GM23248 (cell line): ENCODE results near the gene ITGA6. TPM values are rescaled to one million over a fixed set of nuclear protein-coding genes. Genes with fewer than 3 reads are reported as not detected.
A peak's percentile ranks its signal among the peaks of the same experiment; 100 is the strongest.

ENCODE experiments used
- DNase-seq: peaks from one replicate; pipeline ENCODE4 v3.0.0-alpha.2; 2015
- H2AFZ ChIP-seq: fragments of 200-600 bp; sonication (generic); 2 replicates; pipeline ENCODE4 v1.6.1; 2016; ENCODE audit warnings: antibody characterized with exemption
- H3F3A ChIP-seq: fragments of 200-600 bp; sonication (generic); 2 replicates; pipeline ENCODE4 v1.6.1; 2016; ENCODE audit warnings: mild to moderate bottlenecking, antibody characterized with exemption, mixed run types; ENCODE audit not compliant: insufficient read depth
- H3K27ac ChIP-seq: fragments of 200-600 bp; sonication (generic); 2 replicates; pipeline ENCODE4 v1.5.1; 2016; ENCODE audit warnings: mild to moderate bottlenecking
- H3K27me3 ChIP-seq: fragments of 200-600 bp; sonication (generic); replicated peaks from 2 replicates; pipeline ENCODE4 v1.6.1; 2016; ENCODE audit warnings: mild to moderate bottlenecking; ENCODE audit not compliant: insufficient read depth
- H3K36me3 ChIP-seq: fragments of 200-600 bp; sonication (generic); 2 replicates; pipeline ENCODE4 v1.6.1; 2016; ENCODE audit warnings: low read depth, mild to moderate bottlenecking
- H3K4me1 ChIP-seq: fragments of 200-600 bp; sonication (generic); 2 replicates; pipeline ENCODE4 v1.6.1; 2016; ENCODE audit warnings: mild to moderate bottlenecking; ENCODE audit not compliant: insufficient read depth
- H3K4me2 ChIP-seq: fragments of 200-600 bp; sonication (generic); one replicate; pipeline ENCODE4 v1.6.1; 2016; ENCODE audit warnings: mild to moderate bottlenecking; ENCODE audit not compliant: unreplicated experiment
- H3K4me3 ChIP-seq: fragments of 200-600 bp; sonication (generic); 2 replicates; pipeline ENCODE4 v1.5.1; 2016; ENCODE audit warnings: mild to moderate bottlenecking
- H3K79me2 ChIP-seq: fragments of 200-600 bp; sonication (generic); 2 replicates; pipeline ENCODE4 v1.6.1; 2016; ENCODE audit warnings: mild to moderate bottlenecking; ENCODE audit not compliant: insufficient read depth
- H3K9ac ChIP-seq: fragments of 200-600 bp; sonication (generic); 2 replicates; pipeline ENCODE4 v1.6.1; 2016; ENCODE audit warnings: mild to moderate bottlenecking
- H3K9me2 ChIP-seq: fragments of 200-600 bp; sonication (generic); 2 replicates; pipeline ENCODE4 v1.6.1; 2016; ENCODE audit warnings: mixed run types, mild to moderate bottlenecking, moderate library complexity; ENCODE audit not compliant: insufficient read depth
- H3K9me3 ChIP-seq: fragments of 200-600 bp; sonication (generic); one replicate; pipeline ENCODE4 v1.6.1; 2017; ENCODE audit warnings: low read depth
- H4K20me1 ChIP-seq: fragments of 200-600 bp; sonication (generic); 2 replicates; pipeline ENCODE4 v1.6.0; 2016; ENCODE audit not compliant: insufficient read depth
- EZH2 ChIP-seq: fragments of 200-600 bp; sonication (generic); IDR thresholded peaks from 2 replicates; pipeline ENCODE4 v1.6.1; 2018; ENCODE audit warnings: antibody characterized with exemption, mild to moderate bottlenecking; ENCODE audit not compliant: insufficient read depth, poor library complexity, severe bottlenecking
- EZH2phosphoT487 ChIP-seq: fragments of 200-600 bp; sonication (generic); IDR thresholded peaks from 2 replicates; pipeline ENCODE4 v1.6.1; 2018; ENCODE audit warnings: antibody characterized with exemption, moderate library complexity, mild to moderate bottlenecking, low read depth; ENCODE audit not compliant: insufficient read depth
- WGBS, 2 experiments: methylation state at CpG; one replicate each; pipeline ENCODE4 v1.1.6; 2015 to 2017; ENCODE audit warnings: low lambda C conversion rate in 2 of 2, low coverage in 1 of 2; ENCODE audit errors: missing lambda C conversion rate in 2 of 2; 5-methylcytosine and 5-hydroxymethylcytosine counted together
- in situ Hi-C: fragments of 300-500 bp; cut with MboI; formaldehyde crosslinking; loops from 2 replicates; pipeline ENCODE4 v1.15.0; 2020
- polyA plus RNA-seq: library from polyadenylated mRNA; unstranded; fragments of >200 nt; fragmentation: Nextera tagmentation; extraction: Ambion mirVana; gene quantifications from 2 replicates; pipeline ENCODE4 v1.2.1, GENCODE V29; 2016
- total RNA-seq: library from RNA; depleted of rRNA; stranded (reverse); fragments of >200 nt; shearing (Covaris generic); gene quantifications from 2 replicates; pipeline ENCODE4 v1.2.3, GENCODE V29; 2014

The ITGA6 gene
- total and polyA plus RNA-seq, 2 experiments from 2014 or later: 20.3 to 45.4 TPM

DNA sequence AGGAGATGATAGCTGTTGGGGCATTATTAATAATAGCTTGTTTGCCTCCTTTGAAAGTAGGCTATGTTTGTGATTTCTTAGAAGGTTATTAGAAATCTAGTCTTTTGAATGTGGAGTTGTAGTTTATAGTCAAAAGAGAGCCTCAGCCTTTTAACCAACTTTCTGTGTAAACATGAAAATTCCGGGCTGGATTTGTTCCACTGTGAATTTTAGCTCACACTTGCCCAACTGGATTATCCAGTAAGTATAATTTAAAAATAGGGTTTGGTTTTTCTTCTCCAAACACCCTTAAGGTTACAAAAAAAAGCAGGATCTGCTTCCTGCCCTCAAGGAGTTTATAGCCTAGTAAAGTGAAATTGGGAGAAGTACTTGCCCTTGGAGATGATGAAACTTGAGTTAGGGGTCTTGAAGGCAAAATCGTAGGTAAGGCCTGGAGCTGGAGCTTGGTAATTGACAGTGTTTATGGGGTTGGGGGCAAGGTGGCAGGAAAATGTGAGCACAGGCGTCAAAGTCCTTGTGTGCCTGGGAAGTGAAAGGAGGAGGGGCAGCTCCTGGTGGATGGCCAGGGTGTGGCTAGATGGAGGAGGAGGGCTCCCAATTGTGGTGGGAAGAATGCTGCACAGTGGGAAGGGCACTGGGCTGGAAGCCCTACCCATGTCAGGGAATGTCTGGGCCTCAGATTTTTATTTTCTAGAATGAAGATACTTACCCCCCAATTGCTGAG lies 21.3 kb downstream of the ITGA6 start:
- no peak for DNase-seq
- Histone ChIP-seq H3K9me2 (no peaks in the 10 kb centered on the region), H3K9me3 (no peaks in the 10 kb centered on the region), H3K9ac (no peak overlapping the region), H3F3A (no peaks in the 10 kb centered on the region), H3K36me3 (no peaks in the 10 kb centered on the region), H3K4me2 (no peak overlapping the region), H3K27ac (no peak overlapping the region), H3K4me1 (peaks cover 13% of the 10 kb centered on the region), H4K20me1 (no peaks in the 10 kb centered on the region), H2AFZ (no peak overlapping the region), H3K27me3 (no peaks in the 10 kb centered on the region), H3K4me3 (no peak overlapping the region), H3K79me2 (peaks cover 21% of the 10 kb centered on the region)
- in situ Hi-C loops: no loop called here
- TF ChIP-seq EZH2phosphoT487 (no peak), EZH2 (no peak)
- 76 to 80% methylated on average over 3 of the region's 3 CpGs for WGBS, 2 experiments

DNA sequence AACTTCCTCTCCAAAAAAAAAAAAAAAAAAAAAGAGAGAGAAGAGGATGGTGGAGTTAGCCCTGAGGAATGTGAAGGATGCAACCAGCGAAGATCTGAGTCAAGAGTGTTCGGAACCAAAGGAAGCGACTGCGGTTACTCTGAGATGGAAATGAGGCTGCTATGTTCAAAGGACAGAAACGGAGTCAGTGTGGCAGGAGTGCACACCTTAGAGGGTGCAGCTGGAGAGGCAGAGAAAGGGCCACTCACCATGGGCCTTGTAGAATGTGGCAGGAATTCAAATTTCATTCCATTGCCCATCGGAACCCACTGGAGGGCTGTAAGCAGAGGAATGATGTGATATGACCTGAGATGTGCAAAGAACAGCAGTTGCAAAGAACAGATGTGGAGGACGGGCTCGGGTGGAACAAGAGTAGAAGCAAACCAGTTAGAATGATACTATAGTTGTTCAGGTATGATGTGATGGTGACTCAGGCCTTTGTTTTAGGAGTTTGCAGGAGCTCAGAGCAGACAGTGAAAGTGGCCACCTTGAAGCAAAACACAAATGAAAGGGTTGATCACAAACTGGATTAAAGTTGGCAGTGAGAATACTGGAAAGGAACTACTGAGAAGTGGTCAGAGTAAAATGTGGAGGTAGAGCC lies 22.6 kb downstream of the ITGA6 start:
- peak; percentile 67 for DNase-seq
- Histone ChIP-seq H3K36me3 (no peaks in the 10 kb centered on the region), H3K9me2 (no peaks in the 10 kb centered on the region), H3K4me1 (peaks cover 13% of the 10 kb centered on the region), H3K79me2 (0 out of 2 replicates have a peak, but pooled peaks cover 15% of the 10 kb centered on the region), H2AFZ (no peak overlapping the region), H4K20me1 (no peaks in the 10 kb centered on the region), H3F3A (no peaks in the 10 kb centered on the region), H3K4me3 (no peak overlapping the region), H3K27me3 (no peaks in the 10 kb centered on the region), H3K4me2 (peak overlapping the region; percentile 7), H3K27ac (no peak overlapping the region), H3K9ac (no peak overlapping the region), H3K9me3 (no peaks in the 10 kb centered on the region)
- in situ Hi-C loops: loop anchor here (25.0 kb wide), 1 partner anchor 863 kb away; no protein-coding TSS in a partner anchor
- no peak for TF ChIP-seq EZH2phosphoT487
- no peak for TF ChIP-seq EZH2
- 74% methylated on average over 8 of the region's 8 CpGs for WGBS, 2 experiments

GRCh38 chr2:172451923-172452322 lies 24.5 kb downstream of the ITGA6 start:
- Histone ChIP-seq H3K4me3 (no peak overlapping the region), H3K9me3 (no peaks in the 10 kb centered on the region), H3F3A (no peaks in the 10 kb centered on the region), H4K20me1 (no peaks in the 10 kb centered on the region), H3K27ac (no peak overlapping the region), H3K79me2 (0 out of 2 replicates have a peak, but pooled peaks cover 20% of the 10 kb centered on the region), H3K9me2 (no peaks in the 10 kb centered on the region), H2AFZ (no peak overlapping the region), H3K4me2 (no peak overlapping the region), H3K36me3 (no peaks in the 10 kb centered on the region), H3K27me3 (no peaks in the 10 kb centered on the region), H3K4me1 (peaks cover 9% of the 10 kb centered on the region; the same call in 1 of the 2 replicates), H3K9ac (no peak overlapping the region)
- TF ChIP-seq EZH2 (no peak), EZH2phosphoT487 (no peak)
- in situ Hi-C loops: loop anchor here (25.0 kb wide), 1 partner anchor 865 kb away; no protein-coding TSS in a partner anchor
- DNase-seq: no peak
- WGBS, 2 experiments: 97% methylated on average over 5 of the region's 5 CpGs

- H3K4me2 ChIP-seq: no peak overlapping the region
- H3F3A ChIP-seq: no peaks in the 10 kb centered on the region
- in situ Hi-C loops: loop anchor here (25.0 kb wide), 1 partner anchor 866 kb away; no protein-coding TSS in a partner anchor
- H3K9ac ChIP-seq: no peak overlapping the region
- 0 out of 2 replicates have a peak, but pooled peaks cover 20% of the 10 kb centered on the region for H3K79me2 ChIP-seq
- no peaks in the 10 kb centered on the region for H3K9me2 ChIP-seq
- no peak overlapping the region for H2AFZ ChIP-seq
- no peaks in the 10 kb centered on the region for H3K9me3 ChIP-seq
- H4K20me1 ChIP-seq: no peaks in the 10 kb centered on the region
- TF ChIP-seq EZH2phosphoT487 (no peak), EZH2 (no peak)
- no peaks in the 10 kb centered on the region for H3K36me3 ChIP-seq
- no peak overlapping the region for H3K4me3 ChIP-seq
- 89 to 91% methylated on average over 2 of the region's 2 CpGs for WGBS, 2 experiments
- peaks cover 7% of the 10 kb centered on the region; the same call in 1 of the 2 replicates for H3K4me1 ChIP-seq
- H3K27me3 ChIP-seq: no peaks in the 10 kb centered on the region
- no peak for DNase-seq
- no peak overlapping the region for H3K27ac ChIP-seq
These were observed 25.5 kb downstream of the ITGA6 start for GRCh38 chr2:172452845-172453244.
